ENCODE data around the gene UPP1. TPM values are rescaled to one million over a fixed set of nuclear protein-coding genes. Genes with fewer than 3 reads are reported as not detected.

UPP1 gene
- total RNA-seq, 2 donors from 2014 or later: 11.1 to 11.2 TPM

- Histone ChIP-seq H3K9me3 (peaks cover 0 to 5% of the 10 kb centered on the region in 2 donors), H3K4me3 (no peak overlapping the region), H3K4me1 (no peaks in the 10 kb centered on the region), H3K36me3 (no peaks in the 10 kb centered on the region), H3K27ac (no peak overlapping the region), H3K27me3 (no peaks in the 10 kb centered on the region)
- DNase-seq (ENCODE audit: low spot score): no peak
- TF ChIP-seq CTCF (IDR thresholded peaks at IDR 0.05): no peak
Observed at GRCh38 chr7:48126037-48126436, 37.0 kb downstream of the UPP1 start.

- Histone ChIP-seq H3K27ac (no peak overlapping the region), H3K4me3 (no peak overlapping the region), H3K4me1 (no peaks in the 10 kb centered on the region), H3K36me3 (no peaks in the 10 kb centered on the region), H3K9me3 (peaks cover 0 to 5% of the 10 kb centered on the region in 2 donors), H3K27me3 (no peaks in the 10 kb centered on the region)
- no peak for DNase-seq (ENCODE audit: low spot score)
- TF ChIP-seq CTCF (IDR thresholded peaks at IDR 0.05): no peak
Observed at GRCh38 chr7:48130658-48131108, 41.6 kb downstream of the UPP1 start.

GRCh38 chr7:48132792-48133191 lies 43.7 kb downstream of the UPP1 start:
- Histone ChIP-seq H3K4me1 (no peaks in the 10 kb centered on the region), H3K4me3 (no peak overlapping the region), H3K9me3 (no peaks in the 10 kb centered on the region), H3K27ac (no peak overlapping the region), H3K27me3 (no peaks in the 10 kb centered on the region), H3K36me3 (no peaks in the 10 kb centered on the region)
- no peak for DNase-seq (ENCODE audit: low spot score)
- TF ChIP-seq CTCF (IDR thresholded peaks at IDR 0.05): no peak

- H3K27ac ChIP-seq: no peak overlapping the region
- H3K36me3 ChIP-seq: no peaks in the 10 kb centered on the region
- no peak for DNase-seq (ENCODE audit: low spot score)
- TF ChIP-seq CTCF (IDR thresholded peaks at IDR 0.05): no peak
- H3K27me3 ChIP-seq: no peaks in the 10 kb centered on the region
- no peaks in the 10 kb centered on the region for H3K4me1 ChIP-seq
- H3K9me3 ChIP-seq: no peaks in the 10 kb centered on the region
- H3K4me3 ChIP-seq: no peak overlapping the region
Observed at GRCh38 chr7:48139459-48139858, 50.4 kb downstream of the UPP1 start.

GRCh38 chr7:48140001-48140681 lies 51.1 kb downstream of the UPP1 start:
- DNase-seq (ENCODE audit: low spot score): no peak
- no peak overlapping the region for H3K4me3 ChIP-seq
- no peaks in the 10 kb centered on the region for H3K27me3 ChIP-seq
- H3K36me3 ChIP-seq: no peaks in the 10 kb centered on the region
- no peaks in the 10 kb centered on the region for H3K4me1 ChIP-seq
- H3K9me3 ChIP-seq: no peaks in the 10 kb centered on the region
- no peak for TF ChIP-seq CTCF (IDR thresholded peaks at IDR 0.05)
- H3K27ac ChIP-seq: no peak overlapping the region

DNA sequence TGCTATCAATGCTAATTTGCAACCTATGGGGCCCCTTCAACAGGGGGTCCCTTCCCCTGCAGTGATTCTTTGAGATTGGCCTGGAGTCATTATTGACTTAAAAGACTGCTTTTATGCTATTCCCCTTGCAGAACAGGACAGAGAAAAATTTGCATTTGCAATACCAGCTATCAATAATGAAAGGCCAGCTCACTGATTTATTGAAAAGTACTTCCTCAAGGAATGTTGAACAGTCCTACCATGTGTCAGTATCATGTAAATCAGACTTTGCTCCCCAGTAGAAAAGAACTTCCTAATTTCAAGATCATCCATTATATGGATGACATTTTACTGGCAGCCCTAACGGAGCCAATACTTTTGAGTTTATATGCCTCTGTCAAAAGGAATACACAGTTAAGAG lies 52.5 kb downstream of the UPP1 start:
- H3K4me3 ChIP-seq: no peak overlapping the region
- no peak overlapping the region for H3K27ac ChIP-seq
- TF ChIP-seq CTCF (IDR thresholded peaks at IDR 0.05): no peak
- no peaks in the 10 kb centered on the region for H3K36me3 ChIP-seq
- DNase-seq (ENCODE audit: low spot score): no peak
- no peaks in the 10 kb centered on the region for H3K4me1 ChIP-seq
- H3K9me3 ChIP-seq: no peaks in the 10 kb centered on the region
- no peaks in the 10 kb centered on the region for H3K27me3 ChIP-seq
